Measurements from ENCODE around the gene CA10.

DNA sequence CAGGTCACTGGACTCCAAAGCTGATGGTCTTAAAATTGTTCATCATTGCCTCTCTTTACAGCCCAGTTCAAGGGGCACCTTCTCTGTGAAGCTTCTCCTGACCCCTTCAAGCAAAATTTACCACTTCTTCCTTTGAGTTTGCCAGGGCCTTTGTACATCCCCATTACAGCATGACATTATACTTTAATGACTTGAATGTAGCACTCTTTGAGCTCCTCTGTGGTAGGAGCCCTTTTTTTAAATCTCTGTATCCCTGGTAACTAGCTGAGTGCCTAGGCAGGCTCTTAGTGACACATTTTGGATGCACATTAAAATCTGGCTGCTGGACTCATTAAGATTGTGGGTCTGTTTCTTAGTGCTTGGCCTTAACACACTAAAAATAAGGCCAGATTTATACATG lies 412.1 kb downstream of the CA10 start:
- TF ChIP-seq CTCF (conservative IDR thresholded peaks at IDR 0.05 in 1 of 2, IDR thresholded peaks at IDR 0.05 in 1 of 2; ENCODE audit: low read depth in 1 of 2, low read length in 2 of 2): no peak
- no peak for TF ChIP-seq EZH2 (IDR thresholded peaks at IDR 0.05; ENCODE audit: low read length, missing control alignments)
